ENCODE results near the gene ZNF735.
A peak's percentile ranks its signal among the peaks of the same experiment; 100 is the strongest.
"Not testable (repeated sequence)": the region's sequence is repeated elsewhere in the genome, so short reads cannot be mapped to it uniquely, and the experiment has no call there.

The ZNF735 gene

GRCh38 chr7:64206903-64207302 lies at the start of gene ZNF735:
Gene ZNF735 (plus strand): TSS chr7:64207203. CDS start chr7:64207203, 0 bp downstream.
- no peak for DNase-seq (ENCODE audit: low read depth in 4 of 4, low spot score in 1 of 4)

- not testable (repeated sequence) for DNase-seq (ENCODE audit: low read depth in 4 of 4, low spot score in 1 of 4)
Observed at GRCh38 chr7:64170974-64171373, 36.0 kb upstream of the ZNF735 start.

- DNase-seq (ENCODE audit: low read depth in 4 of 4, low spot score in 1 of 4), result no peak
Observed at GRCh38 chr7:64174328-64174727, 32.7 kb upstream of the ZNF735 start.

- DNase-seq (ENCODE audit: low read depth in 4 of 4, low spot score in 1 of 4), result no peak
Observed at GRCh38 chr7:64174941-64175340, 32.1 kb upstream of the ZNF735 start.

GRCh38 chr7:64180989-64181388 lies 26.0 kb upstream of the ZNF735 start:
- DNase-seq (ENCODE audit: low read depth in 4 of 4, low spot score in 1 of 4), result no peak

- no peak for DNase-seq (ENCODE audit: low read depth in 4 of 4, low spot score in 1 of 4)
Observed at GRCh38 chr7:64181586-64181985, 25.4 kb upstream of the ZNF735 start.

GRCh38 chr7:64182036-64182790 lies 24.8 kb upstream of the ZNF735 start:
- DNase-seq (ENCODE audit: low read depth in 4 of 4, low spot score in 1 of 4), result no peak

GRCh38 chr7:64183126-64183742 lies 23.8 kb upstream of the ZNF735 start:
- DNase-seq (ENCODE audit: low read depth in 4 of 4, low spot score in 1 of 4), result peak in 2 of 4 experiments; percentile 18 to 36

- no peak for DNase-seq (ENCODE audit: low read depth in 4 of 4, low spot score in 1 of 4)
Observed at GRCh38 chr7:64183827-64184372, 23.1 kb upstream of the ZNF735 start.

- no peak for DNase-seq (ENCODE audit: low read depth in 4 of 4, low spot score in 1 of 4)
Observed at GRCh38 chr7:64184376-64184775, 22.6 kb upstream of the ZNF735 start.

GRCh38 chr7:64187408-64187807 lies 19.6 kb upstream of the ZNF735 start:
- DNase-seq (ENCODE audit: low read depth in 4 of 4, low spot score in 1 of 4), result no peak

GRCh38 chr7:64192148-64192704 lies 14.8 kb upstream of the ZNF735 start:
- DNase-seq (ENCODE audit: low read depth in 4 of 4, low spot score in 1 of 4), result no peak

- no peak for DNase-seq (ENCODE audit: low read depth in 4 of 4, low spot score in 1 of 4)
Observed at GRCh38 chr7:64192775-64193174, 14.2 kb upstream of the ZNF735 start.

- DNase-seq (ENCODE audit: low read depth in 4 of 4, low spot score in 1 of 4), result not testable (repeated sequence)
Observed at GRCh38 chr7:64219710-64220298, 12.8 kb downstream of the ZNF735 start.

GRCh38 chr7:64223366-64223765 lies 16.4 kb downstream of the ZNF735 start:
- no peak for DNase-seq (ENCODE audit: low read depth in 4 of 4, low spot score in 1 of 4)

- not testable (repeated sequence) for DNase-seq (ENCODE audit: low read depth in 4 of 4, low spot score in 1 of 4)
Observed at GRCh38 chr7:64228174-64228573, 21.2 kb downstream of the ZNF735 start, which contains the start of gene ZNF679. Gene ZNF679 (plus strand): TSS chr7:64228474. CDS start chr7:64249118, 20,644 bp downstream.

GRCh38 chr7:64266341-64266919 lies 59.4 kb downstream of the ZNF735 start:
- no peak for DNase-seq (ENCODE audit: low read depth in 4 of 4, low spot score in 1 of 4)
